IMR-90 (cell line): ENCODE measurements around the gene CC2D2B. TPM values are rescaled to one million over a fixed set of nuclear protein-coding genes. Genes with fewer than 3 reads are reported as not detected.

ENCODE experiments used
- microRNA-seq, 2 experiments: library from miRNA; stranded (forward) in 1 of 2; unstranded in 1 of 2; fragments of 10-50 nt in 1 of 2; fragments of <30 nt in 1 of 2; gene quantifications in 1 of 2; microRNA quantifications in 1 of 2; one replicate each; pipeline versions ENCODE3 to v1.1.0; 2013 to 2020; ENCODE audit not compliant: insufficient read depth in 1 of 2, insufficient read length in 1 of 2, unreplicated experiment in 1 of 2
- polyA plus RNA-seq, 3 experiments: library from polyadenylated mRNA; depleted of rRNA; stranded (reverse); fragments of >200 nt; gene quantifications; 2 replicates each; pipeline ENCODE4 v1.2.3, GENCODE V29; 2012; ENCODE audit warnings: low replicate concordance in 1 of 3
- small RNA-seq, 5 experiments: library from RNA; depleted of rRNA; stranded (forward); fragments of <200 nt; gene quantifications; one replicate each; pipeline ENCODE3, GENCODE V24; 2012
- total RNA-seq: library from RNA; depleted of rRNA; stranded (reverse); fragments of >200 nt; gene quantifications from 2 replicates; pipeline ENCODE4 v1.2.3, GENCODE V29; 2012; rRNA removed

CC2D2B gene
- total and polyA plus RNA-seq, 2 of the 4 experiments (the other 2 are of a cell fraction) = not detected

Small RNAs within 50 kb of the gene (microRNA-seq; reads per million reads assigned to microRNA genes)
- 0 to 5.5 reads per million in 2 experiments for gene MIR3157

Small RNAs within 50 kb of the gene (small RNA-seq; reads per million reads assigned to genes)
- gene MIR3157 = 0 to 10.9 (median 0) reads per million in 5 experiments

Other genes with a start within 250 kb of the CC2D2B start
- 20.6 and 26.9 TPM in 2 replicates for gene TCTN3, start 214.0 kb upstream of the CC2D2B start, total RNA-seq
- gene TCTN3, start 214.0 kb upstream of the CC2D2B start, polyA plus RNA-seq (2012; rRNA removed) = 35.1 and 38.6 TPM in 2 replicates
- gene ENTPD1, start 151.8 kb upstream of the CC2D2B start, total RNA-seq = under 0.01 TPM in 1 of 2 replicates, not detected in the other
- gene ENTPD1, start 151.8 kb upstream of the CC2D2B start, polyA plus RNA-seq (2012; rRNA removed) = not detected in 2 replicates
- gene CCNJ, start 135.6 kb downstream of the CC2D2B start, total RNA-seq = 10.0 and 10.3 TPM in 2 replicates
- gene CCNJ, start 135.6 kb downstream of the CC2D2B start, polyA plus RNA-seq (2012; rRNA removed) = 4.8 and 5.4 TPM in 2 replicates
- 7.9 and 10.0 TPM in 2 replicates for gene ZNF518A, start 222.3 kb downstream of the CC2D2B start, total RNA-seq
- gene ZNF518A, start 222.3 kb downstream of the CC2D2B start, polyA plus RNA-seq (2012; rRNA removed) = 1.8 and 2.1 TPM in 2 replicates